ENCODE measurements around the gene KIF16B. TPM values are rescaled to one million over a fixed set of nuclear protein-coding genes. Genes with fewer than 3 reads are reported as not detected.

Gene KIF16B
- total RNA-seq, 4 donors from 2014 or later, result 70.5 to 169 (median 80.2) TPM

GRCh38 chr20:16455324-16455723 lies 117.9 kb downstream of the KIF16B start:
- DNase-seq, result no peak
- H3K36me3 ChIP-seq, result peaks cover 0 to 6% (median 0%) of the 10 kb centered on the region in 3 donors

DNA sequence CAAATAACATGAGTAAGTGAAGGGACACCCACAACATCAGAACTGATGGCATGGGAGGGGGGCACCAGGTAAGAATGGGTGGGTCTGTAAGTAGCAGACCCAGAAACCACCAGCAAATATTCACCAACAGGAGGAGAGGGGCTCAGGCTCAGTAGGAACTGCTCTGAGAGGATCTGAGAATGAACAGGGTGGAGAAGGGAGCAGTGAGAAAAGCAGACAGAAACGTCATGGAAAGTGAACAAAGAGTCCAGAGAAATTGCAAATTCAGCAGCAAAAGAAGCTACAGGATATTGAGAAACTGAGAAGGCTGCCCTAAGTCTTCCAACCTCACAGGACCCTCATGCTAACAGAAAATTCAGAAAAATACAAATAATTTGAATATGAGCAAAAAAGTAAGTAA lies 121.3 kb downstream of the KIF16B start:
- H3K36me3 ChIP-seq, result peaks cover 0 to 6% (median 0%) of the 10 kb centered on the region in 3 donors
- no peaks in the 10 kb centered on the region for H3K27me3 ChIP-seq
- no peak overlapping the region for H3K27ac ChIP-seq
- DNase-seq, result no peak
- H3K9me3 ChIP-seq, result no peaks in the 10 kb centered on the region
- TF ChIP-seq CTCF (IDR thresholded peaks at IDR 0.05), result no peak
- no peak for TF ChIP-seq POLR2A (IDR thresholded peaks at IDR 0.05)
- no peak overlapping the region for H3K4me3 ChIP-seq
- H3K4me1 ChIP-seq, result no peaks in the 10 kb centered on the region

More at GRCh38 chr20:16455324-16455723, 117.9 kb downstream of the KIF16B start:
- TF ChIP-seq POLR2A (IDR thresholded peaks at IDR 0.05) (no peak), CTCF (IDR thresholded peaks at IDR 0.05) (no peak)
- peaks cover 0 to 6% (median 0%) of the 10 kb centered on the region in 4 donors for H3K4me1 ChIP-seq
- no peaks in the 10 kb centered on the region for H3K27me3 ChIP-seq
- no peak overlapping the region for H3K27ac ChIP-seq
- no peak overlapping the region for H3K4me3 ChIP-seq
- H3K9me3 ChIP-seq, result no peaks in the 10 kb centered on the region

DNA sequence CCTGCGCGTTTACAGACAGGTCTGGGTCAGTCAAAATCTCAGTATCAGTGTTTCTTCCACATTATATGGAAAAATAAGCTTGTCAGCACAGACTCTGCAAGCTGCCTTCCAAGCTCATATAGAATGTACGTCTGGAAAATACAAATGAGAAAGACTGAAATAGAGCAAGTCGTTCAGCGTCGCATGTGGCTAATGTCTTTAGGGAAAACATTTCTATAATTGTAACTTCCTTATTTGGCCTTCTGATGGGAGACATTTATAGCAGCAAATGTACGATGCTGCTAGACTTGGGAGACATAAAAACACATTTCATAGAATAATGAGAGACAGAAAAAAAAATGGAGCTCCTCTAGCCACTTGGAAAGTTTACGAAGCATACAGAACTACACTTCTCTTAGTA lies 122.2 kb downstream of the KIF16B start:
- no peak overlapping the region for H3K4me3 ChIP-seq
- peaks cover 0 to 6% (median 0%) of the 10 kb centered on the region in 3 donors for H3K36me3 ChIP-seq
- no peak for TF ChIP-seq POLR2A (IDR thresholded peaks at IDR 0.05)
- no peak for TF ChIP-seq CTCF (IDR thresholded peaks at IDR 0.05)
- H3K27me3 ChIP-seq, result no peaks in the 10 kb centered on the region
- H3K9me3 ChIP-seq, result no peaks in the 10 kb centered on the region
- no peak for DNase-seq
- H3K27ac ChIP-seq, result no peak overlapping the region
- no peaks in the 10 kb centered on the region for H3K4me1 ChIP-seq

- Histone ChIP-seq H3K4me3 (no peak overlapping the region), H3K36me3 (peaks cover 0 to 6% (median 0%) of the 10 kb centered on the region in 3 donors), H3K4me1 (no peaks in the 10 kb centered on the region), H3K27ac (no peak overlapping the region), H3K9me3 (no peaks in the 10 kb centered on the region), H3K27me3 (no peaks in the 10 kb centered on the region)
- DNase-seq, result no peak
- no peak for TF ChIP-seq POLR2A (IDR thresholded peaks at IDR 0.05)
- TF ChIP-seq CTCF (IDR thresholded peaks at IDR 0.05), result no peak
Observed at GRCh38 chr20:16446991-16447390, 126.3 kb downstream of the KIF16B start.

DNA sequence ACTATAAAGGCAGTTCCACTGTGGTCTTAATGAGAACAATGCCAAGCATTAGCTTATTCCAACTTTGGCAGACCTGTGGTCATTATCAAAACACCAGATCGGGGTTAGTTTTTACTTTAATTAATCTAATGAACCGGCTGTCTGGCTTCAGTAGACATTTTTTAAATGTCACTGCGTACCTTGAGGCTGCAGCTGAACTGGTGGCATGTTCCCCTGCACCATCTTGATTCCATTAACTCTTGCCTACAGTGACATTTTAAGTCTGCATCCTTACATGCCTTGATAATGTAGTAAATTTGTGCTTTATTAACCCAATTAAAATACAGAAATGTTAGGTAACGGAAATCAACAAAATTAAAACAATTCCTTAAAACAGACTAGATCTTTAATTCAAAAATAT lies 127.0 kb downstream of the KIF16B start:
- peaks cover 0 to 6% (median 0%) of the 10 kb centered on the region in 3 donors for H3K36me3 ChIP-seq
- H3K9me3 ChIP-seq, result no peaks in the 10 kb centered on the region
- no peaks in the 10 kb centered on the region for H3K4me1 ChIP-seq
- H3K27ac ChIP-seq, result no peak overlapping the region
- no peaks in the 10 kb centered on the region for H3K27me3 ChIP-seq
- H3K4me3 ChIP-seq, result no peak overlapping the region
- DNase-seq, result no peak
- TF ChIP-seq CTCF (IDR thresholded peaks at IDR 0.05) (no peak), POLR2A (IDR thresholded peaks at IDR 0.05) (no peak)

- Histone ChIP-seq H3K36me3 (peaks cover 0 to 1% (median 0%) of the 10 kb centered on the region in 3 donors), H3K27me3 (no peaks in the 10 kb centered on the region), H3K9me3 (no peaks in the 10 kb centered on the region), H3K4me3 (no peak overlapping the region), H3K27ac (no peak overlapping the region), H3K4me1 (no peaks in the 10 kb centered on the region)
- no peak for TF ChIP-seq CTCF (IDR thresholded peaks at IDR 0.05)
- TF ChIP-seq POLR2A (IDR thresholded peaks at IDR 0.05), result no peak
- no peak for DNase-seq
Observed at GRCh38 chr20:16445482-16445881, 127.8 kb downstream of the KIF16B start.
